MM.1S (cell line): ENCODE measurements around the gene TOR1AIP2.

Experiments
- DNase-seq: peaks from one replicate; pipeline ENCODE4 v3.0.0-alpha.2; 2015
- H2AFZ ChIP-seq: fragments of 300-600 bp; sonication (generic); 2 replicates; pipeline ENCODE4 v1.6.0; 2016; ENCODE audit warnings: antibody characterized with exemption, low read length
- H3F3A ChIP-seq: fragments of 300-600 bp; sonication (generic); 2 replicates; pipeline ENCODE4 v1.6.1; 2016; ENCODE audit warnings: mild to moderate bottlenecking, antibody characterized with exemption, low read length, moderate library complexity, mixed read lengths; ENCODE audit not compliant: insufficient read depth
- H3K27ac ChIP-seq: fragments of 300-600 bp; sonication (generic); 2 replicates; pipeline ENCODE4 v1.5.1; 2016; ENCODE audit warnings: mild to moderate bottlenecking, low read length
- H3K27me3 ChIP-seq: fragments of 300-600 bp; sonication (generic); replicated peaks from 2 replicates; pipeline ENCODE4 v1.6.0; 2016; ENCODE audit warnings: low read length; ENCODE audit not compliant: insufficient read depth
- H3K36me3 ChIP-seq: fragments of 300-600 bp; sonication (generic); replicated peaks from 2 replicates; pipeline ENCODE4 v1.6.1; 2016; ENCODE audit warnings: mild to moderate bottlenecking, low read length, mixed read lengths; ENCODE audit not compliant: insufficient read depth
- H3K4me1 ChIP-seq: fragments of 300-600 bp; sonication (generic); 2 replicates; pipeline ENCODE4 v1.6.1; 2016; ENCODE audit warnings: low read length, mixed read lengths
- H3K4me2 ChIP-seq: fragments of 300-600 bp; sonication (generic); 2 replicates; pipeline ENCODE4 v1.6.0; 2016; ENCODE audit warnings: low read depth, low read length
- H3K4me3 ChIP-seq: fragments of 300-600 bp; sonication (generic); 2 replicates; pipeline ENCODE4 v1.5.1; 2016; ENCODE audit warnings: low read length, mixed read lengths
- H3K79me2 ChIP-seq: fragments of 300-600 bp; sonication (generic); 2 replicates; pipeline ENCODE4 v1.6.1; 2016; ENCODE audit warnings: mixed run types, low read length, mixed read lengths
- H3K9ac ChIP-seq: fragments of 300-600 bp; sonication (generic); 2 replicates; pipeline ENCODE4 v1.6.1; 2016; ENCODE audit warnings: low read length, mixed read lengths
- H3K9me2 ChIP-seq: fragments of 300-600 bp; sonication (generic); replicated peaks from 2 replicates; pipeline ENCODE4 v1.6.1; 2016; ENCODE audit warnings: mild to moderate bottlenecking, low read length, mixed read lengths; ENCODE audit not compliant: insufficient read depth
- H3K9me3 ChIP-seq: fragments of 300-600 bp; sonication (generic); replicated peaks from 2 replicates; pipeline ENCODE4 v1.6.1; 2016; ENCODE audit warnings: mild to moderate bottlenecking, low read length, mixed read lengths; ENCODE audit not compliant: insufficient read depth
- H4K20me1 ChIP-seq: fragments of 300-600 bp; sonication (generic); 2 replicates; pipeline ENCODE4 v1.6.1; 2016; ENCODE audit warnings: mild to moderate bottlenecking, low read length, moderate library complexity, mixed read lengths; ENCODE audit not compliant: insufficient read depth
- EZH2 ChIP-seq: fragments of 300-600 bp; sonication (generic); optimal IDR thresholded peaks from 2 replicates; pipeline ENCODE3; 2017; ENCODE audit warnings: low read depth, mild to moderate bottlenecking, antibody characterized with exemption, low read length, mixed read lengths
- EZH2phosphoT487 ChIP-seq: fragments of 300-600 bp; sonication (generic); IDR thresholded peaks from 2 replicates; pipeline ENCODE4 v1.6.1; 2018; ENCODE audit warnings: antibody characterized with exemption, low read length
- TF ChIP-seq, protein P1 (sequence below): fragments of 300-600 bp; sonication (generic); IDR thresholded peaks from 2 replicates; pipeline ENCODE4 v1.5.1; 2016; ENCODE audit warnings: antibody characterized with exemption, low read length, mixed read lengths

TOR1AIP2 gene

DNA sequence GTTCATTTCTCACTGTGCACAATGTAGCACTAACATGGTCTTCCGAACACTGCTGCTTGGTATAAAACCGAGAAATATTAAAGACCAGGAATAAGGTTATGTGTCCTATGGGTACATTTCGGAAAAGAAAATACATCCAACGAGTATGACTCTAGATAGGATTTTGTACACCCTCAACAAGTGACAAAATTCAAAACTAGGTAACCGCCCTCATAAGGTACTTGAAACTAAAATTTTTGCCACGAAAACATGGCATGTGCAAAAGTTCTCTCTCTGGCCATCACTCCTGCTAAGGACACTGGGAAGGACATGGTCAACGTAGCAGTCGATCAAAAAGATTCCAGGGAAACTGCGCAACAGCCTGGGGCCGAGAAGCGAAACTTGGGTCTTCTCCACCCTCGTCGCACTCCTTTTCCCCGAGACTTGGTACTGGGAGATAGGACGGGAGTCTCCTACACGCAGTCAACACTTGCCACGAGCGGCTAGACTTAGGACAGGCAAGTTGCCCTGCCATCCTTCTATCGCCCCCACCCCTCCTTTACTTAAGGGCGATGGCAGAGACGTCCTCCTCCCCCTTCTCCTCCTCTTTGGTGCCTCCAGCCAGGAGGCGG is 4.1 kb upstream of the TOR1AIP2 start:
- peak overlapping the region; percentile 86 for H2AFZ ChIP-seq

DNA sequence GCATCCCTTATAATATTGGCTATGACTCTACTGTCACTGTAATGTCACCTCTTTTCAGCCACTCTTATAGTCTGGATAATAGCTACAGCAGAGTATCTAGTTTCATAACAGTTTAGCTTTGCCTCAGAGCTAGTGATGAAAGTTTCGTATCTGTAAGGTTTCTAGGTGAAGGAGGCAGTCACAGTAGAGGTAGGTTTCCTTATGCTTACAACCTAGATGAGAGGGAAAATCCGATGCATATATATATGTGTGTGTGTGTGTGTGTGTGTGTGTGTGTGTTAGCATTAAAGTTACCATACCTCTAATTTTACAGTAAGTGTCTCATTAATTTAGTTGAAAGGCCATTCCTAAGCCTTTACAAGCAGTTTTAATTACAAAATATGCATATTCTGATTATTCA is 2.2 kb upstream of the TOR1AIP2 start:
- H3K4me1 ChIP-seq = peaks cover 42% of the 10 kb centered on the region
- no peak for TF ChIP-seq EZH2phosphoT487
- no peak for TF ChIP-seq EZH2
- TF ChIP-seq, protein P1, sequence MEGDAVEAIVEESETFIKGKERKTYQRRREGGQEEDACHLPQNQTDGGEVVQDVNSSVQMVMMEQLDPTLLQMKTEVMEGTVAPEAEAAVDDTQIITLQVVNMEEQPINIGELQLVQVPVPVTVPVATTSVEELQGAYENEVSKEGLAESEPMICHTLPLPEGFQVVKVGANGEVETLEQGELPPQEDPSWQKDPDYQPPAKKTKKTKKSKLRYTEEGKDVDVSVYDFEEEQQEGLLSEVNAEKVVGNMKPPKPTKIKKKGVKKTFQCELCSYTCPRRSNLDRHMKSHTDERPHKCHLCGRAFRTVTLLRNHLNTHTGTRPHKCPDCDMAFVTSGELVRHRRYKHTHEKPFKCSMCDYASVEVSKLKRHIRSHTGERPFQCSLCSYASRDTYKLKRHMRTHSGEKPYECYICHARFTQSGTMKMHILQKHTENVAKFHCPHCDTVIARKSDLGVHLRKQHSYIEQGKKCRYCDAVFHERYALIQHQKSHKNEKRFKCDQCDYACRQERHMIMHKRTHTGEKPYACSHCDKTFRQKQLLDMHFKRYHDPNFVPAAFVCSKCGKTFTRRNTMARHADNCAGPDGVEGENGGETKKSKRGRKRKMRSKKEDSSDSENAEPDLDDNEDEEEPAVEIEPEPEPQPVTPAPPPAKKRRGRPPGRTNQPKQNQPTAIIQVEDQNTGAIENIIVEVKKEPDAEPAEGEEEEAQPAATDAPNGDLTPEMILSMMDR = no peak
- H2AFZ ChIP-seq = no peak overlapping the region
- H3K27me3 ChIP-seq = no peaks in the 10 kb centered on the region
- H3K27ac ChIP-seq = peak overlapping the region; percentile 47; the same call in 1 of the 2 replicates
- H4K20me1 ChIP-seq = no peaks in the 10 kb centered on the region
- no peaks in the 10 kb centered on the region for H3K9me2 ChIP-seq
- 0 out of 2 replicates have a peak, but pooled peaks cover 4% of the 10 kb centered on the region for H3K36me3 ChIP-seq
- peak; percentile 88 for DNase-seq
- peak overlapping the region; percentile 54 for H3K4me2 ChIP-seq
- H3K9me3 ChIP-seq = no peaks in the 10 kb centered on the region
- H3K79me2 ChIP-seq = peaks cover 61% of the 10 kb centered on the region
- no peak overlapping the region for H3K9ac ChIP-seq
- H3F3A ChIP-seq = peaks cover 48% of the 10 kb centered on the region
- no peak overlapping the region for H3K4me3 ChIP-seq

More for the DNA sequence above, 4.1 kb upstream of the TOR1AIP2 start:
- no peaks in the 10 kb centered on the region for H4K20me1 ChIP-seq
- no peak for DNase-seq
- TF ChIP-seq EZH2 = no peak
- TF ChIP-seq, protein P1 = no peak
- TF ChIP-seq EZH2phosphoT487 = no peak
- no peaks in the 10 kb centered on the region for H3K9me3 ChIP-seq
- peaks cover 37% of the 10 kb centered on the region for H3K4me1 ChIP-seq
- peak overlapping the region; percentile 95 for H3K4me3 ChIP-seq
- peak overlapping the region; percentile 98 for H3K9ac ChIP-seq
- peak overlapping the region; percentile 97 for H3K27ac ChIP-seq
- peak overlapping the region; percentile 75 for H3K4me2 ChIP-seq
- H3K9me2 ChIP-seq = no peaks in the 10 kb centered on the region
- peaks cover 11% of the 10 kb centered on the region; the same call in 1 of the 2 replicates for H3K36me3 ChIP-seq
- H3F3A ChIP-seq = peaks cover 48% of the 10 kb centered on the region
- peaks cover 61% of the 10 kb centered on the region for H3K79me2 ChIP-seq
- no peaks in the 10 kb centered on the region for H3K27me3 ChIP-seq

DNA sequence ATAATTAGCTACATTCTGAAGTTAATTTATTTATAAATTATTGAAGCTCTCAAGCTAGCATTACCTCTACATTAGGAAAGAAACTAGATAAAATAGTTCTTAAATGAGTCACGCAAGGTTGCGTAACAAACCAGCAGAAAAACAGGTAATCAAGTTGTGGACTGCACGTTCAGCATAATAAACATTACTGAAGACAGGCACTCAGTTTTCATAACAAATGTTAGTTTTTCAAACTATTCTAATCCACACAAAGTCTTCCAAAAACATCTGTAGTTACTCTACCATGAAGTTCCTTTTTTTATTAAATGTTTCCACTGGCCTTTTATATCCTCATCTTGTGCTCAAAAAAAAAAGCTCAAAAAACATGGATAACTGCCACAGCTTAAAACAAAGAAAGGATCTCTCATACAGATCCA is 1.3 kb downstream of the TOR1AIP2 start:
- no peaks in the 10 kb centered on the region for H4K20me1 ChIP-seq
- peak overlapping the region; percentile 68 for H3K4me2 ChIP-seq
- H3K9ac ChIP-seq = no peak overlapping the region
- DNase-seq = no peak
- H2AFZ ChIP-seq = no peak overlapping the region
- TF ChIP-seq, protein P1 = no peak
- TF ChIP-seq EZH2 = no peak
- no peak for TF ChIP-seq EZH2phosphoT487
- H3K9me3 ChIP-seq = no peaks in the 10 kb centered on the region
- no peak overlapping the region for H3K27ac ChIP-seq
- no peaks in the 10 kb centered on the region for H3K9me2 ChIP-seq
- H3K36me3 ChIP-seq = peaks cover under 1% of the 10 kb centered on the region; the same call in 1 of the 2 replicates
- no peaks in the 10 kb centered on the region for H3K27me3 ChIP-seq
- peaks cover 21% of the 10 kb centered on the region for H3F3A ChIP-seq
- peaks cover 70% of the 10 kb centered on the region for H3K79me2 ChIP-seq
- peak overlapping the region; percentile 69; the same call in 1 of the 2 replicates for H3K4me3 ChIP-seq
- peaks cover 44% of the 10 kb centered on the region for H3K4me1 ChIP-seq
